HepG2 (cell line): ENCODE results near the gene NOS1AP. TPM values are rescaled to one million over a fixed set of nuclear protein-coding genes. Genes with fewer than 3 reads are reported as not detected.

Experiments
- ATAC-seq: fragments of 200-7000 bp; cut with Tn5 transposase; 3 replicates; pipeline ENCODE4 v1.9.1; 2020; ENCODE audit warnings: mild to moderate bottlenecking, moderate library complexity
- BruUV-seq: library from RNA; stranded (reverse); fragments of 400-500 nt; replicated peaks from 2 replicates; lab custom pipeline; 2021; lab: Mats Ljungman, UMichigan
- CTCF ChIA-PET: fragments of 300-600 bp; formaldehyde crosslinking; extraction: SDS; loops from one replicate; lab custom pipeline; 2021; ENCODE audit warnings: low total read pairs, inconsistent platforms, low intra/inter-chr PET ratio; lab: Yijun Ruan, JAX
- POLR2A ChIA-PET: fragments of 350-600 bp; sonication (Branson Sonifier 250); formaldehyde crosslinking; loops from one replicate; lab custom pipeline; 2020; ENCODE audit warnings: antibody characterized with exemption, inconsistent platforms; lab: Yijun Ruan, JAX
- DNase-seq: peaks from one replicate; pipeline ENCODE4 v3.0.0-alpha.2; 2015; ENCODE audit warnings: low spot score
- FAIRE-seq: peaks from 3 replicates; lab custom pipeline; 2011; peaks lifted over from hg19 to GRCh38; lab: Jason Lieb, UNC
- H2AFZ ChIP-seq: one replicate; pipeline ENCODE4 v1.6.1; 2011; ENCODE audit warnings: low read length, inconsistent platforms
- H3K27ac ChIP-seq: fragments of 300-600 bp; 3 replicates; pipeline ENCODE4 v1.8.0; 2011; ENCODE audit warnings: mixed run types, mild to moderate bottlenecking, mixed read lengths, low read length, inconsistent platforms; ENCODE audit not compliant: insufficient read depth; ENCODE audit errors: extremely low read length
- H3K27me3 ChIP-seq, 2 experiments: fragments of 200-600 bp in 1 of 2; 2 replicates in 1 of 2; 3 replicates in 1 of 2; pipeline versions ENCODE4 v1.6.0 to v1.8.0; 2011; ENCODE audit warnings: low read length in 2 of 2, mild to moderate bottlenecking in 2 of 2, moderate library complexity in 2 of 2, inconsistent platforms in 1 of 2; ENCODE audit not compliant: insufficient read depth in 2 of 2, control insufficient read depth in 1 of 2
- H3K36me3 ChIP-seq, 2 experiments: fragments of 200-600 bp in 1 of 2; replicated peaks in 1 of 2; 2 replicates in 1 of 2; 3 replicates in 1 of 2; pipeline versions ENCODE4 v1.5.1 to v1.8.0; 2011; ENCODE audit warnings: low read length in 2 of 2, inconsistent platforms in 1 of 2; ENCODE audit not compliant: insufficient read depth in 2 of 2, control insufficient read depth in 1 of 2
- H3K4me1 ChIP-seq: 2 replicates; pipeline ENCODE4 v1.5.1; 2012; ENCODE audit warnings: low read length, inconsistent platforms; ENCODE audit not compliant: insufficient read depth
- H3K4me2 ChIP-seq: 2 replicates; pipeline ENCODE4 v1.6.0; 2011; ENCODE audit warnings: low read depth, low read length, inconsistent platforms
- H3K4me3 ChIP-seq, 3 experiments: fragments of 200-600 bp in 1 of 3; sonication (generic), shearing (Covaris generic) in 1 of 3; replicated peaks in 1 of 3; 2 replicates each; pipeline ENCODE4 v1.5.1; 2011 to 2016; ENCODE audit warnings: low read length in 3 of 3, inconsistent platforms in 2 of 3, low read depth in 2 of 3, mild to moderate bottlenecking in 2 of 3, control low read depth in 1 of 3, mixed read lengths in 1 of 3; ENCODE audit not compliant: insufficient read depth in 1 of 3
- H3K79me2 ChIP-seq: one replicate; pipeline ENCODE4 v1.6.1; 2011; ENCODE audit warnings: low read length, inconsistent platforms; ENCODE audit not compliant: insufficient read depth
- H3K9ac ChIP-seq: 2 replicates; pipeline ENCODE4 v1.6.0; 2011; ENCODE audit warnings: mild to moderate bottlenecking, low read depth, low read length, inconsistent platforms; ENCODE audit not compliant: insufficient read depth
- H3K9me3 ChIP-seq: 2 replicates; pipeline ENCODE4 v1.5.1; 2012; ENCODE audit warnings: mild to moderate bottlenecking, low read length
- H4K20me1 ChIP-seq: 2 replicates; pipeline ENCODE4 v1.6.0; 2011; ENCODE audit warnings: inconsistent platforms, mild to moderate bottlenecking, low read length, moderate library complexity; ENCODE audit not compliant: insufficient read depth
- CEBPB ChIP-seq: IDR thresholded peaks from 2 replicates; pipeline ENCODE4 v1.6.1; 2011; ENCODE audit warnings: low read depth, low read length, improper control_type of control experiment, borderline replicate concordance
- WGBS: methylation state at CpG from one replicate; pipeline ENCODE4 v1.1.6; 2017; ENCODE audit warnings: low lambda C conversion rate; 5-methylcytosine and 5-hydroxymethylcytosine counted together
- in situ Hi-C: cut with HindIII; loops from 2 replicates; pipeline ENCODE4 v1.10.0; 2017; ENCODE audit warnings: low pct_unique_long_range_greater_than_20kb; ENCODE audit not compliant: extremely low pct_ligation_motif_present
- intact Hi-C: fragments of 100-400 bp; cut with micrococcal nuclease; formaldehyde crosslinking; loops from one replicate; pipeline ENCODE4 v1.10.0; 2022; ENCODE audit not compliant: unreplicated experiment
- polyA plus RNA-seq, 8 experiments: library from polyadenylated mRNA; depleted of rRNA in 3 of 8; stranded (reverse) in 7 of 8; unstranded in 1 of 8; fragments of >200 nt; fragmentation: Illumina TruSeq in 4 of 8; extraction: Trizol in 4 of 8; gene quantifications; 2 replicates each; pipeline versions ENCODE4 v1.2.1 to v1.2.3, GENCODE V29; 2011 to 2016; ENCODE audit warnings: low read depth in 4 of 8, missing spikeins in 1 of 8, mixed read lengths in 1 of 8; ENCODE audit not compliant: insufficient read depth in 1 of 8
- total RNA-seq, 5 experiments: library from RNA; depleted of rRNA; stranded (reverse); fragments of >200 nt; fragmentation: Illumina TruSeq; extraction: Trizol; gene quantifications; 2 replicates each; pipeline ENCODE4 v1.2.3, GENCODE V29; 2016; ENCODE audit warnings: low read depth in 1 of 5
- TF ChIP-seq, protein P1 (sequence below): sonication (generic); formaldehyde crosslinking; IDR thresholded peaks from one replicate; pipeline ENCODE4 v1.5.1; 2020; ENCODE audit warnings: mild to moderate bottlenecking, missing genetic modification reagents; ENCODE audit errors: not compliant biosample characterization

Gene NOS1AP
- total and polyA plus RNA-seq, 2 of the 13 experiments (the other 11 are each of a cell fraction or from before 2014, with no cell fraction given): 2.0 to 3.3 TPM

DNA sequence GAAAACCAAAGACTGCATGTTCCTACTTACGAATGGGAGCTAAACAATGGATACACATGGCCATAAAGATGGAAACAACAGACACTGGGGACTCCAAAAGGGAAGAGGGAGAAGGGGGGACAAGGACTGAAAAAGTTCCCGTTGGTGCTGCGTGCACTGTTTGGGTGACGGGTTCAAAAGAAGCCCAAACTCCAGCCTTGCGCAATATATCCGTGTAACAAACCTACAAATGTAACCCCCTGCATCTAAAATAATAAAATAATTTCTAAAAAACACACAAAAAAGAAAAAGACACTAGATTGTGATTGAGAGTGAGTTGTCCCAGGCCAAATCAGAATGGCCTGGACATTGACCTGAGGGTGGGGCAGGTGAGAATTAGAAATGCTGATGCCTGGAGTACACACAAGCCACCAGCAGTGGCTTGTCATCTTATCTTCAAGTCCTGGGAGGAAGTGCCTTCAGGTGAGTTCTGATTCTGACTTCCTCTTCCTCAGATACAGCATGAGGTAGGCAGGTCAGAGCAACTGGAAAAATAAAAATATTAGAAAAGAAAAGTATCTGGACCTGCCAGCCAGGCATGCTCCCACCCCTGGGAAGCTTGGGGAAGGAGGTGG, 252.4 kb downstream of the NOS1AP start:
- Histone ChIP-seq H3K79me2 (no peaks in the 10 kb centered on the region), H2AFZ (no peak overlapping the region), H3K36me3 (0 out of 5 replicates have a peak, but pooled peaks cover 0 to under 1% of the 10 kb centered on the region in 2 experiments), H3K4me1 (no peaks in the 10 kb centered on the region), H4K20me1 (no peaks in the 10 kb centered on the region), H3K27ac (no peak overlapping the region), H3K4me3 (no peak overlapping the region), H3K4me2 (no peak overlapping the region), H3K27me3 (no peaks in the 10 kb centered on the region), H3K9ac (no peak overlapping the region), H3K9me3 (no peaks in the 10 kb centered on the region)
- TF ChIP-seq, protein P1, sequence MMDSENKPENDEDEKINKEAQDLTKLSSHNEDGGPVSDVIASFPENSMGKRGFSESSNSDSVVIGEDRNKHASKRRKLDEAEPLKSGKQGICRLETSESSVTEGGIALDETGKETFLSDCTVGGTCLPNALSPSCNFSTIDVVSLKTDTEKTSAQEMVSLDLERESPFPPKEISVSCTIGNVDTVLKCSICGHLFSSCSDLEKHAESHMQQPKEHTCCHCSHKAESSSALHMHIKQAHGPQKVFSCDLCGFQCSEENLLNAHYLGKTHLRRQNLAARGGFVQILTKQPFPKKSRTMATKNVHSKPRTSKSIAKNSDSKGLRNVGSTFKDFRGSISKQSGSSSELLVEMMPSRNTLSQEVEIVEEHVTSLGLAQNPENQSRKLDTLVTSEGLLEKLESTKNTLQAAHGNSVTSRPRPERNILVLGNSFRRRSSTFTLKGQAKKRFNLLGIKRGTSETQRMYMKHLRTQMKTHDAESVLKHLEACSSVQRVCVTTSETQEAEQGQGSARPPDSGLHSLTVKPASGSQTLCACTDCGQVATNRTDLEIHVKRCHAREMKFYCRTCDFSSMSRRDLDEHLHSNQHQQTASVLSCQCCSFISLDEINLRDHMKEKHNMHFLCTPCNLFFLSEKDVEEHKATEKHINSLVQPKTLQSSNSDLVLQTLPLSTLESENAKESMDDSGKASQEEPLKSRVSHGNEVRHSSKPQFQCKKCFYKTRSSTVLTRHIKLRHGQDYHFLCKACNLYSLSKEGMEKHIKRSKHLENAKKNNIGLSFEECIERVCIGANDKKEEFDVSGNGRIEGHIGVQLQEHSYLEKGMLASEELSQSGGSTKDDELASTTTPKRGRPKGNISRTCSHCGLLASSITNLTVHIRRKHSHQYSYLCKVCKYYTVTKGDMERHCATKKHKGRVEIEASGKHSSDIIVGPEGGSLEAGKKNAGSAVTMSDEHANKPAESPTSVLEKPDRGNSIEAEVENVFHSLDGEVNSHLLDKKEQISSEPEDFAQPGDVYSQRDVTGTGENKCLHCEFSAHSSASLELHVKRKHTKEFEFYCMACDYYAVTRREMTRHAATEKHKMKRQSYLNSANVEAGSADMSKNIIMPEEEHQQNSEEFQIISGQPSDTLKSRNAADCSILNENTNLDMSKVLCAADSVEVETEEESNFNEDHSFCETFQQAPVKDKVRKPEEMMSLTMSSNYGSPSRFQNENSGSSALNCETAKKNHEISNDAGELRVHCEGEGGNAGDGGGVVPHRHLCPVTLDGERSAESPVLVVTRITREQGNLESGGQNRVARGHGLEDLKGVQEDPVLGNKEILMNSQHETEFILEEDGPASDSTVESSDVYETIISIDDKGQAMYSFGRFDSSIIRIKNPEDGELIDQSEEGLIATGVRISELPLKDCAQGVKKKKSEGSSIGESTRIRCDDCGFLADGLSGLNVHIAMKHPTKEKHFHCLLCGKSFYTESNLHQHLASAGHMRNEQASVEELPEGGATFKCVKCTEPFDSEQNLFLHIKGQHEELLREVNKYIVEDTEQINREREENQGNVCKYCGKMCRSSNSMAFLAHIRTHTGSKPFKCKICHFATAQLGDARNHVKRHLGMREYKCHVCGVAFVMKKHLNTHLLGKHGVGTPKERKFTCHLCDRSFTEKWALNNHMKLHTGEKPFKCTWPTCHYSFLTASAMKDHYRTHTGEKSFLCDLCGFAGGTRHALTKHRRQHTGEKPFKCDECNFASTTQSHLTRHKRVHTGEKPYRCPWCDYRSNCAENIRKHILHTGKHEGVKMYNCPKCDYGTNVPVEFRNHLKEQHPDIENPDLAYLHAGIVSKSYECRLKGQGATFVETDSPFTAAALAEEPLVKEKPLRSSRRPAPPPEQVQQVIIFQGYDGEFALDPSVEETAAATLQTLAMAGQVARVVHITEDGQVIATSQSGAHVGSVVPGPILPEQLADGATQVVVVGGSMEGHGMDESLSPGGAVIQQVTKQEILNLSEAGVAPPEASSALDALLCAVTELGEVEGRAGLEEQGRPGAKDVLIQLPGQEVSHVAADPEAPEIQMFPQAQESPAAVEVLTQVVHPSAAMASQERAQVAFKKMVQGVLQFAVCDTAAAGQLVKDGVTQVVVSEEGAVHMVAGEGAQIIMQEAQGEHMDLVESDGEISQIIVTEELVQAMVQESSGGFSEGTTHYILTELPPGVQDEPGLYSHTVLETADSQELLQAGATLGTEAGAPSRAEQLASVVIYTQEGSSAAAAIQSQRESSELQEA (CRISPR knock-in tag): no peak
- TF ChIP-seq CEBPB: peak; percentile 75
- FAIRE-seq: no peak
- ATAC-seq: no peak
- CTCF ChIA-PET: no interaction called here
- intact Hi-C loops (no loop called here), in situ Hi-C loops (no loop called here)
- WGBS: 87% methylated on average over 6 of the region's 6 CpGs
- DNase-seq: no peak
- POLR2A ChIA-PET: no interaction called here
- BruUV-seq: no TSS peak
